Stimulated activated CD4-positive, alpha-beta T cell treated with anti-CD3 and anti-CD28 coated beads, Interleukin-12 subunit alpha, Interleukin-12 subunit beta, amount 100 ng/mL, for 48 hours (primary cell): ENCODE measurements around the gene PLPPR4.
"Not testable (repeated sequence)": the region's sequence is repeated elsewhere in the genome, so short reads cannot be mapped to it uniquely, and the experiment has no call there.

Experiments
- DNase-seq, 3 donors: peaks; one replicate each; pipeline ENCODE4 v3.0.0-alpha.2; 2020; ENCODE audit warnings: low read depth in 2 of 3, low spot score in 1 of 3

Gene PLPPR4

DNA sequence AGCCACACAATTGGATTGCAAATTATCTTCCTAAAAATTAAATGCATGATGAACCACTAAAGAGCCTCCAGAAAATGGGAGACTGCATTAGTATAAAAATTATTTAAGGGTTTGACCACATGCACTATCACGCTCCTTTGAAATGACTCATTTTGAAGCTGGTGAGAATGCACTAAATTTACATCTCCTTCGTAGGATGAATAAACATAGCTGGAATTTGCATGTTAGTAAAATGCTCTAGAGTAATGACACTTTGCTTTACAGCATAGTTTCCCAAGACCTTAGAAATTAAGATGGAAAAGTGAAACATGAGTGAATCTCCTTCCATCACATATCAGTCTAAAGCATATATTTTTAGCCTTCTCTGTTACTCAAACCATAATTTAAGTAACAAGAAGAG, 2.4 kb downstream of the PLPPR4 start:
- no peak for DNase-seq

DNA sequence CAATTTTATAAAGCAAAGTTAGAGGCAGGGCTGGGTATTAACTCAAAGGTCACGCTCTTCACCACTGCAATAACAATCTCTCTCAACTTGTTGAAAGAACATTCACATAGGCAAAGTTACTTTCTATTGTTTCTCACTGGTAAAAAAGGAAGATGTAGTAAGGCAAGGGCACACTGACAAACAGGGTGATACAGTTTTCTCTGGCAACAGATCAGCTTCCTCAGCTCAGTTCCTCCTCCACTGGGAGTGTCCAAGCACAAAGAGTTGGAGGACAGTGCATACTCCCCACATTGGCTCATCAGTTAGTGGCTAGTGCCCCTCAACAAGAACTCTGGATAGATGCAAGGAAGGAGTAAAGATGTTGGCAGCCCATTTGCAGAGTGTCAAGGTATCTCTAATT, 3.7 kb downstream of the PLPPR4 start:
- no peak for DNase-seq

DNA sequence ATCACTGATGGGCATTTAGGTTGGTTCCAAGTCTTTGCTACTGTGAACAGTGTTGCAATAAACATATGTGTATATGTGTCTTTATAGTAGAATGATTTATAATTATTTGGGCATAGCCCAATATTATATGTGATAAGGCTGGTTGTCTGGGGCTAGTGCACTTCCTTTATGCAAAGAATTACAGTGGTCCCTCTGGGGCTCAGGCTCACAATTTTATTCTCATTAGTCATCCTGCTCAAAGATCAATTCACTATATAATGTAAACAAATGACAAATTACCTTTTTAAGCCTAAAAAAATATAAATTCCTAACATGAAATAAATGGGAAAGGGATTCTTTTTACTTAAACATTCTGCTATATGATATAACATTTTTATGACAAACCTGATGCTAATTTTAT, 5.0 kb downstream of the PLPPR4 start:
- DNase-seq, result no peak

DNA sequence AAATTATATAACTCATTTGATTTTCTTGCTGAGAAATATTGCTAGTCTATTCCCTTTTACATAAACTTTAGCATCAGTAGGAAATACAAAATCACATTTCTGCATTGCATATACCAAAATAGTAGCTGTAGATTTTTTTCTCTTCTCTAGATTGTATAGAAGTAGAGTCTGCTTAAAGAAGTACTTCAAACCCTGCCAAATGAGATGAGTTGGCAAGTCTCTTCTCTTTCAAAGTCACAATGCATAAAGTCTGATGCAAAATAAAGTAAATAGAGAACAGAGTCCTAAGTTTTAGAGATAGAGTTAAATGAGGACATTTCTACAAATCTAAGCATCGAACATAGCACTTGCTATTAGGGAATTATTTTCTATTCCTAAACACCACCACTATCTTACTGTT, 6.4 kb downstream of the PLPPR4 start:
- DNase-seq, result no peak

DNA sequence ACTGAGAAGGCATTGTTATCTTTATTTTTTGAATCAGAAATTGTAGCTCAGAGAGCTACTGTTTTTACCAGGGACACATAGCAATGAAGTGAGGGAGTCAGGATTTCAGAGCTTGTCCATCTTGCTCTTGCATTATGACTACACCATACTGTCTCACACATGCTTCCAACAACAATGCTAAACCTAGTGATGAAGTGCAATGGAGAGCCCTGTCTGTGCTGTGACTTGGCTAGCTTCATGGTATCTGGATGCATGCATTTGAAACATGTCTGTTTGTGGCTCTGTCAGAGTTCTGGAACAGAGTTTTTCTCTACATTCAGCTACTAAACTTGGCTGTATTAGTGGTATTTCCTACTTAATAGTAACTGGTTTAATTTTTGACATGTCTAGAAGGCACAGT, 7.0 kb downstream of the PLPPR4 start:
- no peak for DNase-seq

DNA sequence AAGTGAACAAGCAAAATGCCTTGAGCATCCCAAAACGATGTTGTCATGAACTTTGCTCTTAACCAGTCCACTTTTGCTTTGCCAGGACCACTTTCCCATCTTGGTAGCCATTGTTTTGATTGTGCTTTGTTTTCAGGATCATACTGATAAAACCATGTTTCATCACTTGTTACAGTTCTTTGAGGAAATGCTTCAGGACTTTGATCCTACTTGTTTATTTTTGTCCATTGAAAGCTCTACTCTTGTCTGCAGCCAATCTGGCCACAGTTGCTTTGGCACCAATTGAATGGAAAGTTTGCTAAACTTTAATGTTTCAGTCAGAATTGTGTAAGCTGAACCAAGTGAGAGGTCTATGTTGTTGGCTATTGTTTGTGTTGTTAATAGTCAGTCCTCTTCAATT, 12.8 kb downstream of the PLPPR4 start:
- DNase-seq, result no peak

DNA sequence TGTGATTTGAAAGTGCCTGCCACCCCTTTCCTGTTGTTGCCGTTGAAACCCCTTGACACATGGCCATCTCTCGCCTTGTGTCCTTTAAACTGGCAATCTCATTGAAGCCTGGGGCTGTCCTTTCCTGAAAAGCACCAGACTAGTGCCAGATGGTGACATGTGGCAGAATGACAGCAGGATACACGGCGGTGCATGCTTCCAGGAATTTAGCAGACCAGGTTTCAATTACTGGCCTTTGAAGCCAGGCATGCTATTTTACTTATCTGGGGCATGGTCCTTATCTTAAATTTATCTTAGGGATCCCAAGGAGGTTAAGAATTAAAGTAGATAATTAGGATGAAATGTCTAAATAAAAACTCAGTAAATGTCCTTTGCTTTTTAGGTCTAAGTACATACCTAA, 15.2 kb downstream of the PLPPR4 start:
- no peak for DNase-seq

DNA sequence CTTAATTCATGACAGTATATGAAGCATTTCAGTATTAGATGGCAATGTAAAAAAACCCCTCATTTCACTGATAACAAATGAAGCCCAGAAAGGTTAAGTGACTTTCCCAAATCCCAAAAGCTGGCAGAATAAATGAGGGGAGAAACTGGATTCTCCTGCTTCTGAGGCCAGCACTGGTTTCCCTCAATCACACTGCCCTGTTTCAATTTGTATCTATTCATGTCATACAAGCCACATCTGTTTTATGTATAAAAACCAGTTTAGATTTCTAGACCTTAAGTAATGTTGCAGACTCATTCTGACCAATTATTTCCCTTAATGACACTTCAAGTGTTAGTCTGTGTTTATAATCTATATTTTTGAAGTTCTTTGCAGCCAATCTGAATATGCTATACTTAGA, 16.8 kb downstream of the PLPPR4 start:
- DNase-seq, result no peak

DNA sequence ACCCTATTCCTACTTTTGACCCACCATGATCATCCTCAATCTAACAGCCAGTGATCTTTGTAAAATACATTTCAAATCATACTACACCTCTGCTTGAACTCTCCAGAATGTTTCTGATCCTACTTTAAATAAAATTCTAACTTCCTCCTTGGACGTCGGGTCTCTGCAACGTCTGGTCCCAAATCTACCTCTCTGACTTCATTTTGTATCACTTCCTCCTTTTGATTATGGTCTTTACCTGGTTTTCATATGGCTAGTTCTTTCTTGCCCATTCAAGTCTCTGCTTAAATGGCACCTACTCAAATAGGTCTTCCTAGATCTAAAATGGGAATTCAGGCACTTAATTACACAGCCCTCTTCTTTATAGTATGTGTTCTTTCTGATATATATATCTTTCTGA, 18.2 kb downstream of the PLPPR4 start:
- DNase-seq, result no peak

DNA sequence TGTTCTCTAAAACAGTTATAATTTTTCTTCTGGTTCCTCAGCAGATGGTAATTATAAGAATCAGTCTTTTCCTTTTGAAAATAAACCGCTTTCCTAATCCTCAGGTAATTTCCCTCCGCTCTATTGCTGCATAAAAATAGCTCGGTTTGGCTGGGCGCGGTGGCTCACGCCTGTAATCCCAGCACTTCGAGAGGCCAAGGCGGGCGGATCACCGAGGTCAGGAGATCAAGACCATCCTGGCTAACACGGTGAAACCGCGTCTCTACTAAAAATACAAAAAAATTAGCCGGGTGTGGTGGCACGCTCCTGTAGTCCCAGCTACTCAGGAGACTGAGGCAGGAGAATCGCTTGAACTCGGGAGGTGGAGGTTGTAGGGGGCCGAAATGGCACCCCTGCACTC, 19.2 kb downstream of the PLPPR4 start:
- not testable (repeated sequence) for DNase-seq

DNA sequence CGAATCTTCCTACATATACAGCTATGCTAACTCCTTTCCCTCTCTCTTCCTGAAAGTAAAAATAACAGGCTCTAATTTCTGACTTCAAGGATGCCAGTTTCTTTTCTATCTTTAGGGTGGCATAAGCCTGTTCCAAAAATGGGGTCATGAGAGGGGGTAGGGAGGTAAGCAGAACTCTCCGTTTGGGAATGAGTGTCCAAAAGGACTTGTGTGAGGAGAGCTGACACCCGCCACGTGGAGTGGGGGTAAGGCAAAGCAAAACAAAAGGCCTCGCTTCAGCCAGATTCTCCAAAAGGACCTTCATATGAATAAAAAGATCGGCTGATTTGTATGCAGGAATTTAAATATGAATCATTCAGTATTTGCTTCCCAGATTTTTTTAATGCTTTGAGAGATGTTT, 28.6 kb downstream of the PLPPR4 start:
- no peak for DNase-seq

DNA sequence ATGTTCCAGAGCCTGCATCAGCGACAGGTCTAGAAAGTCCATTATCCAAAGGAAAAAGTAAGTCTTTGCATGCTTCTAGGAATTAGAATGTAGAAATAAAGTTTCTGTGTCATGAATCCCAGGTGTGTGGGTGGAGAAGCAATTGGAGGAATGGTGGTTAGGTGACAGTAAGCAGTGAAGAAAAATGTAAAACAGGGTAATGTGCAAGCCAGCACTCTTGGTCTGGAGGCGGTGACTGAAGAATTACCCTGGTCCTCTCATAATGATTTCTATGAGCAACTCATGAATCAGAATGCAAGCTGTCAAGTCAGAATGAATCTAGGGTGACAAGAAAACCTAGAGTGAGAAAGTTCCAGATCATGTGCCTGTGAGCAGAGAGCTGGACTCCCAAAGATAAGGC, 33.6 kb downstream of the PLPPR4 start:
- DNase-seq, result no peak

DNA sequence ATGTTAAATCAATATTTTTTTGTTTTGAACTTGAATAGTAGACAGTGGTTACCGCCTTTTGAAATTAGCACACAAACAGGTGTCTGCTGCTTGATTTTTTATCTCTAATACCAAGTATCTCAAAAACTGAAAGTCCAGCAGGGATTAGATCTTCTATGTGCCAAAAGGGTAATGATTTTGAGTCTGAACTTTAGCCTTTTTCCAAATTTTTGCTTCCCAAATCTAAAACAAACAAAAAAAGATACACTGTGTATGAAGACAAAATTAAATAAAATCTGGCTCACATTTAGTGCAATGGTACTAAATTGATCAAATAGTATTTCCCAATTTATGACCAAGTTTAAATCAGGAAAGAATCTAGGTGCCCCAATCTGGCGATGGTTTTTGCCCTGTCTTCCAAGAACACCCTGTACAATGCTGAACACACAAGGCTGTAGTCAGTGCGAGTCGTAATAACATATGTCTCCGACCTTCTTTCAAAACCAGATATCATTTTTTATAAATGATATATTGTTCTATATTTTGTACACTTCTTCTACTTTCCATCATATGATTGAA, 40.5 kb downstream of the PLPPR4 start:
- DNase-seq, result no peak

DNA sequence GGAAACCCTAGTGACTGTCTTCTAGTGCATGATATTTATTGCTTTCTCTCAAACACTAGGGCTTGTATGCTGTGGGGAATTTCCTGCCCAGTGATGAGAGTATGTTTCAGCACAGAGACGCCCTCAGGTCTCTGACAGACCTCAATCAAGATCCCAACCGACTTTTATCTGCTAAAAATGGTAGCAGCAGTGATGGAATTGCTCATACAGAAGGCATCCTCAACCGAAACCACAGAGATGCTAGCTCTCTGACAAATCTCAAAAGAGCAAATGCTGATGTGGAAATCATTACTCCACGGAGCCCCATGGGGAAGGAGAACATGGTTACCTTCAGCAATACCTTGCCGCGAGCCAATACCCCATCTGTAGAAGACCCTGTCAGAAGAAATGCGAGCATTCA, 41.3 kb downstream of the PLPPR4 start:
- DNase-seq, result no peak

DNA sequence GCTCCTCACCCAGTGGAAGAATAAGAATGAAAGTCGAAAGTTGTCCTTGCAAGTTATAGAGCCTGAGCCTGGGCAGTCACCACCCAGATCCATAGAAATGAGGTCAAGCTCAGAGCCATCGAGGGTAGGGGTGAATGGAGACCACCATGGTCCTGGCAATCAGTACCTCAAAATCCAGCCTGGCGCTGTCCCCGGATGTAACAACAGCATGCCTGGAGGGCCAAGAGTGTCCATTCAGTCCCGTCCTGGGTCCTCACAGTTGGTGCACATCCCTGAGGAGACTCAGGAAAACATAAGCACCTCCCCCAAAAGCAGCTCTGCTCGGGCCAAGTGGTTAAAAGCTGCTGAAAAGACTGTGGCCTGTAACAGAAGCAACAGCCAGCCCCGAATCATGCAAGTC, 41.8 kb downstream of the PLPPR4 start:
- no peak for DNase-seq

DNA sequence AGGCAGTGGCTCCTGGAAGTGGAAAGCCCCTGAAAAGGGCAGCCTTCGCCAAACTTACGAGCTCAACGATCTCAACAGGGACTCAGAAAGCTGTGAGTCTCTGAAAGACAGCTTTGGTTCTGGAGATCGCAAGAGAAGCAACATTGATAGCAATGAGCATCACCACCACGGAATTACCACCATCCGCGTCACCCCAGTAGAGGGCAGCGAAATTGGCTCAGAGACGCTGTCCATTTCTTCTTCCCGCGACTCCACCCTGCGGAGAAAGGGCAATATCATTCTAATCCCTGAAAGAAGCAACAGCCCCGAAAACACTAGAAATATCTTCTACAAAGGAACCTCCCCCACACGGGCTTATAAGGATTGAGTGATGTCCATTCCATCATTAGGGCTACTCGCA, 42.4 kb downstream of the PLPPR4 start:
- no peak for DNase-seq

DNA sequence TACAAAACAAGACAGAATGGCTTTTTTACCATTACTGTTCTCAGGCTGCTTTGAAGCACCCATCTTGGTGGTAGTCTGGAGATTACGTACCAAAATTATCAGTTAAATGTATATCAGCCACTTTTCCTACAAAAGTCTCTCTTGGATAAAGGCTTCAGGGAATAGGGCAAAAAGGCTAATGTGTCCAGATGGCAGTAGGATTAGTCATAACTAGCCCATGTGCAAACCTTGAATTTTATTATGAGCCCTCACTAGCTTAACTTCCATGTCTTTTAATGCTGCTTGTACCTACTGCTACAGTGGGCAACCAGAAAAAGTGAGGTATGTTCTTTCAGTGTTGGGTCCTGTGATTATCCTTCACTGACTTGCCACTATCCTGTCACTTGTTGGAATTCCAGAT, 51.0 kb downstream of the PLPPR4 start:
- no peak for DNase-seq

DNA sequence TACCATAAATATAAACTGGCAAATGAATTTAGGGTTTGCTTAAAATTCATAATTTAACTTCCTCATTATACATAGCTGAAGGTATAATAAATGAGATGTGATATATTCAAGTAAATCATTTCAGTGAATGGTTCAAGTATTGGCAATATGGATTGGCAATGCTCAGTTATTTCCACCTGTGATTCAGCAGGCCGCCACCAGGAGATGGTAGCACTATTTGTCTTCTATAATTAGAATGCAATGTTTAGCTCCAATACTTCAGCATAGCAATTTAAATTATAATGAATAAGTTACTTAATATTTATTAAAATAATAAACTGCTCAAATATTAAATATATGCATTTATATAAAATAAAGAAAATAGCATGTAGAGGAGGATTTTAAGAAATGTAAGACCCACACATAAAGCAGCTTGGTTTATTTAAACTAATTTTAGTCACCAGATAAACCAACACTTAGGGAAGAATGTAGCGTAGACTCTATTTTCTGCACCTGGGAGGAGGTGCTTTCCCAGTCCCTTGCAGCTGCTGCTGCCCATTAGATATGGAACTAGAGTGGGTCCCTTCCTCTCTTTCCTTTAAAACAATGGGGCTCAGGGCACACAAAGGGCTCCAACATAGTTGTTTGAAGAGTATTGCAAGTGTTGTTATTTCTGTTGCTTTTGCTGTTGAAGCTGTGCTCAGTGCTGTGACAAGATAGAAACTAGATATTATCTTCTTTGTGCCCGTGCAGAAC, 62.1 kb downstream of the PLPPR4 start:
- DNase-seq, result no peak

DNA sequence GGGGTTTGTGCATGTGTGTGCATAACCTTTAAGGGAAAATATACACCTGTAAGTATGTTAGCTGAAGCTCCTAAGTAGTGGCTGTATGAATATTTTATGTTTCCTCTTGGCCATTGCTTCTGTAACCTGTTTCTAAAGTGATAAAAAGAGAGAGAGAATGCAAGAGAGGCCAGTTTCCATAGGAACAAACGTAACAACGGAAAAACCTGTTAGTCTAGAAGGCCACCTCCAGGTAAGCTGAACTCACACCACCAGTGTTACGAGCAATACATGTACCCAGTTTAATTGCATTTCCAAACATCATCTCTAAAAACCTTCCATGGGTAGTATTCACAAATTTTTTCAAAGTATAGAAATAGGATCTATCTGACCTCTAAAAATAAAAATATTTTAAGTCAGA, 63.1 kb downstream of the PLPPR4 start:
- DNase-seq, result no peak

DNA sequence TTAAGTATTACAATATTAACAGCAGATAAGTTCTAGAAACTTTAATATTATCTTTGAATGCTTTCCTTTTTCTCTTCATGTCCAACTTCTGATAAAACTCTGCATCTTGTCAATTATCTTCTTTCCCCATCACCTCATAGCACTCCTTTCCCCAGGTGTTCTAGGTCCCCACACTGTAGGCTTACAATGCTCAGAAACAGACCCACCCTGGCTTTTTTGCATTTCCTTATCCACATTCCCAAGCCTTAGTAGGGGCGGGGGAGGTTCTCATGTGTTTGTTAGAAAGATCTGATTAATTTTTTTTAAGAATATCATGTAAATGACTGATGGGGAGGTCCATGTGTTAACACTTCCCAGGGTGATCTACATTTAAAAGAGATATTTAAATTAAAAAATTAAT, 63.9 kb downstream of the PLPPR4 start:
- DNase-seq, result no peak

DNA sequence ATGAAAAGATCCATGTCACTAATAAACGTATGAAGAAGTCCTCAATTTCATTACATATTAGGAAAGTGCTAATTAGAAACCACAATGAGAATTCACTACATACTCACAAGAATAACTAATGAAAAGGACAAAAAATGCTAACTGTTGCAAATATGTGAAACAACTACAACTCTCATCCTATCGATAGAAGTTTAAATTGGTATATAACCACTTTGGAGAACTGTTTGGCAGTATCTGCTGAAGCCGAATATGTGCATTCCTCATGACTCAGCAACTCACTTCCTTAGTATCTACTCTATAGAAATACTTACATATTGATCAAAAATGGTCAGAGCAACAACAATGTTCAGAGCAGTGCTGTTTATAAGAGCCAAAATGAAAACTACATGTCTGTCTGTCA, 66.8 kb downstream of the PLPPR4 start:
- no peak for DNase-seq

DNA sequence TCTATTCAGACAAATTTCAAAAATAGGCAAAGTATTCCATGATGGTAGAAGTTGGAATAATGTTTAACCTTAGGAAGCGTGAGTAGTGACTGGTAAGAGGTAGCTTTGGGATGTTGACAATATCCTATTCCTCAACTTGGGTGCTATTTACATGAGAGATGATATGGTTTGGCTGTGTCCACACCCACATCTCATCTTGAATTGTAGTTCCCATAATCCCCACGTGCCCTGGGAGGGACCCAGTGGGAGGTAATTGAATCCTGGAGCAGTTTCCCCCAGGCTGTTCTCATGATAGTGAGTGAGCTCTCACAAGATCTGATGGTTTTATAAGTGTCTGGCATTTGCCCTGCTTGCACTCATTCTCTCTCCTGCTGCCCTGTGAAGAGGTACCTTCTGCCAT, 67.3 kb downstream of the PLPPR4 start:
- no peak for DNase-seq

DNA sequence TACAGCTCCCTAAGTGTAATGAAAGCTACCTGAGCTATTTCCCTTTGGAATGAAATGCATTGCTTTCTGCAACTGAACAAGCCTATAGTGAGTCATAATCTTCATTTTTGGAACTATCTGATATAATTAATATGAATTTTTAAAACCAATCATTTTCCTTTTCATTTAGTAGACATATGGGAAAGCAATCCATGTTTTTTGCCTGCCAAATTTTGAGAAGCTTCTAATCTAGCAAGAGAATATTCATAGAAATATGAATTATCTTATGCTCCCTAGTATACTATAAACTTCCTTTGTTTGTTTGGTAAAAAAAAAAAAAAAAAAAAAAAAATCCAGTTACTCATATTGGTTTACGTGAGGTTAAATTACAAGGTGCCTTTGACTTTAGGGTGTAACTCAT, 68.3 kb downstream of the PLPPR4 start:
- DNase-seq, result no peak
